ENCODE measurements around the gene GRB2.

Gene GRB2

GRCh38 chr17:75361344-75361743 is 44.1 kb downstream of the GRB2 start:
- no peak for TF ChIP-seq CTCF (IDR thresholded peaks at IDR 0.05)
- H3K9me3 ChIP-seq, result no peaks in the 10 kb centered on the region
- H3K4me1 ChIP-seq, result peaks cover 0 to 56% (median 12%) of the 10 kb centered on the region in 4 donors
- H3K36me3 ChIP-seq, result no peaks in the 10 kb centered on the region
- no peak overlapping the region for H3K4me3 ChIP-seq
- H3K27me3 ChIP-seq, result no peaks in the 10 kb centered on the region
- intact Hi-C loops (cut with DNase I; ENCODE audit: low total_unique reads), result no loop called here
- H3K27ac ChIP-seq, result no peak overlapping the region
- no peak for DNase-seq

- H3K9me3 ChIP-seq, result no peaks in the 10 kb centered on the region
- intact Hi-C loops (cut with DNase I; ENCODE audit: low total_unique reads), result no loop called here
- TF ChIP-seq CTCF (IDR thresholded peaks at IDR 0.05), result no peak
- no peaks in the 10 kb centered on the region for H3K36me3 ChIP-seq
- no peak overlapping the region for H3K4me3 ChIP-seq
- peaks cover 0 to 16% (median 4%) of the 10 kb centered on the region in 4 donors for H3K4me1 ChIP-seq
- H3K27me3 ChIP-seq, result no peaks in the 10 kb centered on the region
- H3K27ac ChIP-seq, result no peak overlapping the region
- no peak for DNase-seq
Measured at GRCh38 chr17:75356260-75356937, 49.1 kb downstream of the GRB2 start.

GRCh38 chr17:75353176-75353575 is 52.3 kb downstream of the GRB2 start:
- H3K27ac ChIP-seq, result no peak overlapping the region
- TF ChIP-seq CTCF (IDR thresholded peaks at IDR 0.05), result no peak
- H3K27me3 ChIP-seq, result no peaks in the 10 kb centered on the region
- H3K9me3 ChIP-seq, result no peaks in the 10 kb centered on the region
- no peak for DNase-seq
- peaks cover 0 to 17% (median 6%) of the 10 kb centered on the region in 4 donors for H3K4me1 ChIP-seq
- H3K4me3 ChIP-seq, result no peak overlapping the region
- intact Hi-C loops (cut with DNase I; ENCODE audit: low total_unique reads), result no loop called here
- H3K36me3 ChIP-seq, result no peaks in the 10 kb centered on the region

GRCh38 chr17:75352079-75352569 is 53.4 kb downstream of the GRB2 start:
- no peaks in the 10 kb centered on the region for H3K36me3 ChIP-seq
- intact Hi-C loops (cut with DNase I; ENCODE audit: low total_unique reads), result no loop called here
- no peaks in the 10 kb centered on the region for H3K9me3 ChIP-seq
- H3K27ac ChIP-seq, result no peak overlapping the region
- peaks cover 0 to 23% (median 6%) of the 10 kb centered on the region in 4 donors for H3K4me1 ChIP-seq
- no peak overlapping the region for H3K4me3 ChIP-seq
- no peak for TF ChIP-seq CTCF (IDR thresholded peaks at IDR 0.05)
- DNase-seq, result no peak
- H3K27me3 ChIP-seq, result no peaks in the 10 kb centered on the region

- no peaks in the 10 kb centered on the region for H3K27me3 ChIP-seq
- no peak for DNase-seq
- intact Hi-C loops (cut with DNase I; ENCODE audit: low total_unique reads), result no loop called here
Measured at GRCh38 chr17:75350706-75351105, 54.8 kb downstream of the GRB2 start.

More at GRCh38 chr17:75350706-75351105, 54.8 kb downstream of the GRB2 start:
- Histone ChIP-seq H3K9me3 (no peaks in the 10 kb centered on the region), H3K27ac (no peak overlapping the region), H3K36me3 (no peaks in the 10 kb centered on the region), H3K4me3 (no peak overlapping the region), H3K4me1 (peaks cover 0 to 28% (median 6%) of the 10 kb centered on the region in 4 donors)
- no peak for TF ChIP-seq CTCF (IDR thresholded peaks at IDR 0.05)

All from tibial artery (tissue), 4 donors.